Measurements from ENCODE around the gene FBXO21.
"Not testable (repeated sequence)": the region's sequence is repeated elsewhere in the genome, so short reads cannot be mapped to it uniquely, and the experiment has no call there.

Gene FBXO21

GRCh38 chr12:117190210-117190781, at the start of gene FBXO21:
Gene FBXO21 (minus strand): TSS chr12:117190470. CDS start chr12:117190456, 14 bp downstream.
- peak; percentile 92 for DNase-seq (ENCODE audit: low spot score)

- DNase-seq (ENCODE audit: low spot score): peak; percentile 48
Measured at GRCh38 chr12:117236456-117237001, 46.3 kb upstream of the FBXO21 start.

- DNase-seq (ENCODE audit: low spot score): no peak
Measured at GRCh38 chr12:117235261-117235660, 45.0 kb upstream of the FBXO21 start.

GRCh38 chr12:117234441-117234840, 44.2 kb upstream of the FBXO21 start:
- DNase-seq (ENCODE audit: low spot score): no peak

GRCh38 chr12:117231750-117232149, 41.5 kb upstream of the FBXO21 start:
- no peak for DNase-seq (ENCODE audit: low spot score)

GRCh38 chr12:117228239-117228638, 38.0 kb upstream of the FBXO21 start:
- DNase-seq (ENCODE audit: low spot score): no peak

- no peak for DNase-seq (ENCODE audit: low spot score)
Measured at GRCh38 chr12:117227000-117227653, 36.9 kb upstream of the FBXO21 start.

GRCh38 chr12:117226505-117226904, 36.2 kb upstream of the FBXO21 start:
- DNase-seq (ENCODE audit: low spot score): no peak

- no peak for DNase-seq (ENCODE audit: low spot score)
Measured at GRCh38 chr12:117225179-117225578, 34.9 kb upstream of the FBXO21 start.

GRCh38 chr12:117220947-117221346, 30.7 kb upstream of the FBXO21 start:
- not testable (repeated sequence) for DNase-seq (ENCODE audit: low spot score)

GRCh38 chr12:117218149-117218548, 27.9 kb upstream of the FBXO21 start:
- no peak for DNase-seq (ENCODE audit: low spot score)

- no peak for DNase-seq (ENCODE audit: low spot score)
Measured at GRCh38 chr12:117216686-117217085, 26.4 kb upstream of the FBXO21 start.

GRCh38 chr12:117214797-117215196, 24.5 kb upstream of the FBXO21 start:
- no peak for DNase-seq (ENCODE audit: low spot score)

GRCh38 chr12:117213295-117213808, 23.1 kb upstream of the FBXO21 start:
- no peak for DNase-seq (ENCODE audit: low spot score)

GRCh38 chr12:117212563-117213190, 22.4 kb upstream of the FBXO21 start:
- peak; percentile 56 for DNase-seq (ENCODE audit: low spot score)

GRCh38 chr12:117210266-117210918, 20.1 kb upstream of the FBXO21 start:
- DNase-seq (ENCODE audit: low spot score): no peak

GRCh38 chr12:117209626-117210025, 19.4 kb upstream of the FBXO21 start:
- DNase-seq (ENCODE audit: low spot score): no peak

GRCh38 chr12:117208811-117209455, 18.7 kb upstream of the FBXO21 start:
- no peak for DNase-seq (ENCODE audit: low spot score)

- DNase-seq (ENCODE audit: low spot score): no peak
Measured at GRCh38 chr12:117208206-117208605, 17.9 kb upstream of the FBXO21 start.

- DNase-seq (ENCODE audit: low spot score): no peak
Measured at GRCh38 chr12:117207675-117208074, 17.4 kb upstream of the FBXO21 start.

GRCh38 chr12:117202556-117202955, 12.3 kb upstream of the FBXO21 start:
- no peak for DNase-seq (ENCODE audit: low spot score)

- no peak for DNase-seq (ENCODE audit: low spot score)
Measured at GRCh38 chr12:117202033-117202432, 11.8 kb upstream of the FBXO21 start.
